HG03280 (cell line): Measurements from ENCODE around the gene BMP2K.
A peak's percentile ranks its signal among the peaks of the same experiment; 100 is the strongest.
"Not testable (repeated sequence)": the region's sequence is repeated elsewhere in the genome, so short reads cannot be mapped to it uniquely, and the experiment has no call there.

ENCODE experiments used
- ATAC-seq: cut with Tn5 transposase; IDR thresholded peaks from one replicate; pipeline ENCODE4 v1.9.1; 2021; ENCODE audit warnings: mild to moderate bottlenecking, moderate library complexity; ENCODE audit not compliant: unreplicated experiment

Gene BMP2K

GRCh38 chr4:78787392-78788006 lies 11.3 kb downstream of the BMP2K start:
- no peak for ATAC-seq

- no peak for ATAC-seq
Observed at GRCh38 chr4:78788007-78788889, 12.1 kb downstream of the BMP2K start.

- ATAC-seq: not testable (repeated sequence)
Observed at GRCh38 chr4:78795594-78796416, 19.7 kb downstream of the BMP2K start.

GRCh38 chr4:78796526-78796925 lies 20.4 kb downstream of the BMP2K start:
- ATAC-seq: no peak

GRCh38 chr4:78797777-78798284 lies 21.7 kb downstream of the BMP2K start:
- ATAC-seq: no peak

GRCh38 chr4:78799551-78800495 lies 23.7 kb downstream of the BMP2K start:
- ATAC-seq: peak; percentile 49

- ATAC-seq: no peak
Observed at GRCh38 chr4:78800965-78801364, 24.8 kb downstream of the BMP2K start.

GRCh38 chr4:78803983-78804382 lies 27.8 kb downstream of the BMP2K start:
- ATAC-seq: no peak

GRCh38 chr4:78806943-78807460 lies 30.9 kb downstream of the BMP2K start:
- ATAC-seq: no peak

GRCh38 chr4:78809295-78809694 lies 33.1 kb downstream of the BMP2K start:
- ATAC-seq: no peak

GRCh38 chr4:78809928-78810835 lies 34.0 kb downstream of the BMP2K start:
- ATAC-seq: no peak

- no peak for ATAC-seq
Observed at GRCh38 chr4:78811034-78811433, 34.9 kb downstream of the BMP2K start.

GRCh38 chr4:78818530-78819079 lies 42.5 kb downstream of the BMP2K start:
- ATAC-seq: no peak

- ATAC-seq: no peak
Observed at GRCh38 chr4:78824001-78824400, 47.9 kb downstream of the BMP2K start.

- ATAC-seq: no peak
Observed at GRCh38 chr4:78827191-78827590, 51.0 kb downstream of the BMP2K start.

- ATAC-seq: no peak
Observed at GRCh38 chr4:78829296-78829695, 53.1 kb downstream of the BMP2K start.

- not testable (repeated sequence) for ATAC-seq
Observed at GRCh38 chr4:78839676-78840075, 63.5 kb downstream of the BMP2K start.

- not testable (repeated sequence) for ATAC-seq
Observed at GRCh38 chr4:78840286-78840685, 64.1 kb downstream of the BMP2K start.

GRCh38 chr4:78845472-78845871 lies 69.3 kb downstream of the BMP2K start:
- ATAC-seq: peak; percentile 50
